ENCODE data around the gene NEUROG2.

The NEUROG2 gene

DNA sequence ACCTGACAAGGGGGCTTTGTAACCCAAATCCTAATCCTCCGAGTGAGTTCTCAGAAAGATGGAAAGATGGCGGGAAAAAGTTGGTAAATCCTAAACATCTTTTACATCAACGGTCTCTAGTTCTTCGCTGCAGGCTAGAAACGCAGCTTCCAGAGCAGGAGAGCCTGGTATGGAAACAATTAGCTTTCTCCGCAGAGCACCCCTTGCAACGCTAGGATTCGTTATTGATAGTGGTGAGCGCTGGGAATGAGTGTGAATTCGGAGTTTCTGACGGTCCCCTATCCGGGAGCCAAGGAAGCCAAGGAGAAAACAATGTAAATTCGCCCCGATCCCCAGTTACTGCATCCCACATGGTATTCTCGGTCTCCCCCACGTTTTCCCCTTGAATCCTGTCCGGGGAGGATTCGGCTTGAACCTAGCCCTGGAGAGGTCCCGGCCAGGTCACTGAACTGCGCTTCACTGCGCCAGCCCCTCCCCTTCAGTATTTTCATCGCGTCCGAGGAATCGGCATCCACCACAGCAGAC, 4.7 kb upstream of the NEUROG2 start:
- peaks cover 86% of the 10 kb centered on the region for H3K27me3 ChIP-seq (replicated peaks)
- no peak overlapping the region for H3K27ac ChIP-seq
- no peak for TF ChIP-seq CTCF (IDR thresholded peaks at IDR 0.05; ENCODE audit: low read depth, low read length, missing control alignments)
- no peak overlapping the region for H3K4me3 ChIP-seq (ENCODE audit: low read depth, low read length)
- in situ Hi-C loops (cut with HindIII; ENCODE audit: low pct_ligation_motif_present, low sequenced_read_pairs) = no loop called here
- H3K36me3 ChIP-seq (replicated peaks) = no peaks in the 10 kb centered on the region
- no peak for DNase-seq

DNA sequence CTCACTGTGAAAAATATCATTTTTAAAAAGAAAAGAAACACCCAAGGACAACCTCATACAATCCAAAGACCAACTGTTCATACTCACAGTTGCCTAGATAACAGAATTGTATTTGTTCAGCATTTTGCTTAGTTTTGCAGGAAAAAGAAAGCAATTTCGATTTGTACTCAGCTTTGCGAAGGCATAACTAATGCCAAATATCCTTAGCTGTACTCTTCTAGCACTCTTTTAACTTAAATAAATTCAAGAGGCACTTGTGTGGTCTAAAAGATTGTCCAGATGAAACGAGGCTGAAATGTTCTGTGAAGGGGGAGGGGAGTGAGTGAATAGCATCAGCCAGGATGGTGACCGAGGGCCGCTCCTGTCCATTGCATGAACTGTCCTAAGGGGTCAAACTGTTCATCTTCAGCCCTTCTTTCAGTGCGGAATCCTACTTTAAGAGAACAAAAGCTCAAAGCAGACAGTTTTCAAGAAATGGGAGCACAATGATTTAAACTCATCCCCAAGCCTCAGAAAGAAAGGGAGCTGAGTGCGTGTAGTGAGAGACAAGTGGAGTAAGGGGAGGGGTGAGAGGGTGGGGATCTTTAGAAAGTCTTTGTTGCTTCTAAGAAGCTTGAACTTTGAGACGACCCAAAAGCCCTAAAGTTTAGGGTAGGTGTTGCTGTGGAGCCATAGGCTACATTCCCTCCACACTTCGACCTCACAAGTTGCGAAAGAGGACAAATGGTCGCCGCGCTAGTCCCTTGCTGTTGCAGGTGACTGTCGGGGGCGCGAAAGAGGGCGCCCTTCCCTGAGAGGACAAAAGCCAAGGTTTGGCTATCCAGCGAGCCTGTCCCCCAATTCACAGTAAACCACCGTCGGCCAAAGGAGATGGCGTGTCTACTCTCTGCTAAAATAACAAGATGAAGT, 4.0 kb upstream of the NEUROG2 start:
- DNase-seq = no peak
- Histone ChIP-seq H3K27me3 (replicated peaks) (peaks cover 87% of the 10 kb centered on the region), H3K36me3 (replicated peaks) (no peaks in the 10 kb centered on the region), H3K27ac (no peak overlapping the region), H3K4me3 (ENCODE audit: low read depth, low read length) (no peak overlapping the region)
- no peak for TF ChIP-seq CTCF (IDR thresholded peaks at IDR 0.05; ENCODE audit: low read depth, low read length, missing control alignments)
- in situ Hi-C loops (cut with HindIII; ENCODE audit: low pct_ligation_motif_present, low sequenced_read_pairs) = no loop called here

DNA sequence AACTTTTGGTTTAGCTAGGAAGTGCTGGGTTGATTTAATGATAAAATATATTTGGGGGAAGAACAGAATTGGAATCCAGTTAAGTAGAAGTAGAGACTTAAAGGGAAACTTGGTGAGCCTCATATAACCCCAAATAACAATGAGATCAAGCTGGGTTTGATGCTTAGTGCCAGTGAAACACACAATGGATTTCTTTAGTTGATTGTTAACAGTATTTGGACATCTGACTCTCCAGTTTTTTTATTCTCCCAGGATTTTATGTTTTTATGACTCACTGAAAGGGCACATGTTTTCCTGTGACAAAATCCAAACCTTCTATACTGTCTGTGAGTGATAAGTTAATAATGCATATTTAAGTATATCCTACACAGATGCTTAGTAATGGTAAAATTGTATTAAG, 2.7 kb upstream of the NEUROG2 start:
- H3K4me3 ChIP-seq (ENCODE audit: low read depth, low read length) = no peak overlapping the region
- no peaks in the 10 kb centered on the region for H3K36me3 ChIP-seq (replicated peaks)
- no peak for DNase-seq
- H3K27ac ChIP-seq = no peak overlapping the region
- no peak for TF ChIP-seq CTCF (IDR thresholded peaks at IDR 0.05; ENCODE audit: low read depth, low read length, missing control alignments)
- in situ Hi-C loops (cut with HindIII; ENCODE audit: low pct_ligation_motif_present, low sequenced_read_pairs) = no loop called here
- peaks cover 90% of the 10 kb centered on the region for H3K27me3 ChIP-seq (replicated peaks)

- no peak for DNase-seq
- in situ Hi-C loops (cut with HindIII; ENCODE audit: low pct_ligation_motif_present, low sequenced_read_pairs) = no loop called here
- Histone ChIP-seq H3K4me3 (ENCODE audit: low read depth, low read length) (no peak overlapping the region), H3K27me3 (replicated peaks) (peaks cover 86% of the 10 kb centered on the region), H3K36me3 (replicated peaks) (no peaks in the 10 kb centered on the region), H3K27ac (no peak overlapping the region)
- TF ChIP-seq CTCF (IDR thresholded peaks at IDR 0.05; ENCODE audit: low read depth, low read length, missing control alignments) = no peak
These were observed 1.9 kb upstream of the NEUROG2 start for GRCh38 chr4:112517911-112518310.

- DNase-seq = no peak
- Histone ChIP-seq H3K27me3 (replicated peaks) (peaks cover 84% of the 10 kb centered on the region), H3K4me3 (ENCODE audit: low read depth, low read length) (no peak overlapping the region), H3K27ac (no peak overlapping the region), H3K36me3 (replicated peaks) (no peaks in the 10 kb centered on the region)
- TF ChIP-seq CTCF (IDR thresholded peaks at IDR 0.05; ENCODE audit: low read depth, low read length, missing control alignments) = no peak
- in situ Hi-C loops (cut with HindIII; ENCODE audit: low pct_ligation_motif_present, low sequenced_read_pairs) = no loop called here
These were observed 1.2 kb upstream of the NEUROG2 start for GRCh38 chr4:112517067-112517634.

Measured in brain microvascular endothelial cell (primary cell).